Neural progenitor cell (in vitro differentiated cells): Measurements from ENCODE around the gene B3GLCT.

Experiments used
- CTCF ChIP-seq: fragments of 200-600 bp; sonication (generic); IDR thresholded peaks from 2 replicates; pipeline ENCODE4 v1.5.1; 2017; ENCODE audit warnings: antibody characterized with exemption, mild to moderate bottlenecking
- EZH2 ChIP-seq: fragments of 200-600 bp; sonication (generic); IDR thresholded peaks from 2 replicates; pipeline ENCODE4 v1.6.1; 2017; ENCODE audit warnings: antibody characterized with exemption, mild to moderate bottlenecking, moderate library complexity

- TF ChIP-seq CTCF (no peak), EZH2 (no peak)
These were observed 112.1 kb downstream of the B3GLCT start for GRCh38 chr13:31311921-31312320.
